ENCODE results near the gene POLL. TPM values are rescaled to one million over a fixed set of nuclear protein-coding genes. Genes with fewer than 3 reads are reported as not detected.

Gene POLL
- total RNA-seq, 1 experiment from 2014 or later, result 51.3 TPM

- no peaks in the 10 kb centered on the region for H3K79me2 ChIP-seq (ENCODE audit: insufficient read depth, low read length)
- H3K36me3 ChIP-seq (ENCODE audit: control insufficient read depth in 1 of 2, insufficient read depth in 2 of 2, low read length in 2 of 2), result no peaks in the 10 kb centered on the region
- no peaks in the 10 kb centered on the region for H3K27me3 ChIP-seq (ENCODE audit: insufficient read depth, low read length)
- H3K4me2 ChIP-seq (ENCODE audit: low read length), result no peak overlapping the region
- 0 out of 4 replicates have a peak, but pooled peaks cover 0 to 3% of the 10 kb centered on the region in 2 experiments for H3K4me1 ChIP-seq (ENCODE audit: control insufficient read depth in 1 of 2, insufficient read depth in 2 of 2, low read length in 2 of 2)
- CTCF ChIA-PET, result interaction anchor here (1.1 to 1.8 kb wide), 4 partner anchors 8 to 332 kb away, joined by 3 to 6 read pairs (median 4); no protein-coding TSS in a partner anchor
- POLR2A ChIA-PET, result no interaction called here
- DNase-seq (ENCODE audit: low read depth, low spot score) (no peak), ATAC-seq (no peak)
- H2AFZ ChIP-seq (ENCODE audit: low read depth, low read length, poor library complexity, severe bottlenecking), result no peak overlapping the region
- H3K9me3 ChIP-seq (ENCODE audit: control insufficient read depth in 1 of 2, insufficient read depth in 1 of 2, low read depth in 1 of 2, low read length in 2 of 2), result no peaks in the 10 kb centered on the region
- H4K20me1 ChIP-seq (ENCODE audit: insufficient read depth), result no peaks in the 10 kb centered on the region
- BruUV-seq (replicated peaks), result no TSS peak
- TF ChIP-seq ZNF274 (IDR thresholded peaks at IDR 0.05; ENCODE audit: low read depth, low read length) (no peak), JUND (IDR thresholded peaks at IDR 0.05) (no peak), POLR2AphosphoS5 (IDR thresholded peaks at IDR 0.05; ENCODE audit: low read depth, low read length) (no peak), TCF7L2 (IDR thresholded peaks at IDR 0.05; ENCODE audit: borderline replicate concordance, extremely low read depth, insufficient read depth, insufficient read length) (no peak), CBX3 (IDR thresholded peaks at IDR 0.05; ENCODE audit: low read depth) (no peak), EGR1 (IDR thresholded peaks at IDR 0.05; ENCODE audit: low read depth) (no peak), ELF1 (IDR thresholded peaks at IDR 0.05; ENCODE audit: borderline replicate concordance, low read depth) (no peak), EZH2phosphoT487 (IDR thresholded peaks at IDR 0.05; ENCODE audit: borderline replicate concordance) (no peak), POLR2A (IDR thresholded peaks at IDR 0.05; ENCODE audit: borderline replicate concordance, extremely low read depth, insufficient read depth, insufficient read length) (no peak), YY1 (IDR thresholded peaks at IDR 0.05; ENCODE audit: extremely low read depth, insufficient replicate concordance, low read depth, low read length) (no peak), SIN3A (IDR thresholded peaks at IDR 0.05; ENCODE audit: low read depth) (no peak), EZH2 (IDR thresholded peaks at IDR 0.05) (no peak)
- TF ChIP-seq, protein P1, sequence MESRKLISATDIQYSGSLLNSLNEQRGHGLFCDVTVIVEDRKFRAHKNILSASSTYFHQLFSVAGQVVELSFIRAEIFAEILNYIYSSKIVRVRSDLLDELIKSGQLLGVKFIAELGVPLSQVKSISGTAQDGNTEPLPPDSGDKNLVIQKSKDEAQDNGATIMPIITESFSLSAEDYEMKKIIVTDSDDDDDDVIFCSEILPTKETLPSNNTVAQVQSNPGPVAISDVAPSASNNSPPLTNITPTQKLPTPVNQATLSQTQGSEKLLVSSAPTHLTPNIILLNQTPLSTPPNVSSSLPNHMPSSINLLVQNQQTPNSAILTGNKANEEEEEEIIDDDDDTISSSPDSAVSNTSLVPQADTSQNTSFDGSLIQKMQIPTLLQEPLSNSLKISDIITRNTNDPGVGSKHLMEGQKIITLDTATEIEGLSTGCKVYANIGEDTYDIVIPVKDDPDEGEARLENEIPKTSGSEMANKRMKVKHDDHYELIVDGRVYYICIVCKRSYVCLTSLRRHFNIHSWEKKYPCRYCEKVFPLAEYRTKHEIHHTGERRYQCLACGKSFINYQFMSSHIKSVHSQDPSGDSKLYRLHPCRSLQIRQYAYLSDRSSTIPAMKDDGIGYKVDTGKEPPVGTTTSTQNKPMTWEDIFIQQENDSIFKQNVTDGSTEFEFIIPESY (IDR thresholded peaks at IDR 0.05; ENCODE audit: extremely low read depth, insufficient replicate concordance, low read length), result no peak
- TF ChIP-seq, protein P2, sequence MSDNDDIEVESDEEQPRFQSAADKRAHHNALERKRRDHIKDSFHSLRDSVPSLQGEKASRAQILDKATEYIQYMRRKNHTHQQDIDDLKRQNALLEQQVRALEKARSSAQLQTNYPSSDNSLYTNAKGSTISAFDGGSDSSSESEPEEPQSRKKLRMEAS (IDR thresholded peaks at IDR 0.05), result no peak
- TF ChIP-seq, protein P3, sequence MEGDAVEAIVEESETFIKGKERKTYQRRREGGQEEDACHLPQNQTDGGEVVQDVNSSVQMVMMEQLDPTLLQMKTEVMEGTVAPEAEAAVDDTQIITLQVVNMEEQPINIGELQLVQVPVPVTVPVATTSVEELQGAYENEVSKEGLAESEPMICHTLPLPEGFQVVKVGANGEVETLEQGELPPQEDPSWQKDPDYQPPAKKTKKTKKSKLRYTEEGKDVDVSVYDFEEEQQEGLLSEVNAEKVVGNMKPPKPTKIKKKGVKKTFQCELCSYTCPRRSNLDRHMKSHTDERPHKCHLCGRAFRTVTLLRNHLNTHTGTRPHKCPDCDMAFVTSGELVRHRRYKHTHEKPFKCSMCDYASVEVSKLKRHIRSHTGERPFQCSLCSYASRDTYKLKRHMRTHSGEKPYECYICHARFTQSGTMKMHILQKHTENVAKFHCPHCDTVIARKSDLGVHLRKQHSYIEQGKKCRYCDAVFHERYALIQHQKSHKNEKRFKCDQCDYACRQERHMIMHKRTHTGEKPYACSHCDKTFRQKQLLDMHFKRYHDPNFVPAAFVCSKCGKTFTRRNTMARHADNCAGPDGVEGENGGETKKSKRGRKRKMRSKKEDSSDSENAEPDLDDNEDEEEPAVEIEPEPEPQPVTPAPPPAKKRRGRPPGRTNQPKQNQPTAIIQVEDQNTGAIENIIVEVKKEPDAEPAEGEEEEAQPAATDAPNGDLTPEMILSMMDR (IDR thresholded peaks at IDR 0.05 in 2 of 3, conservative IDR thresholded peaks at IDR 0.05 in 1 of 3; ENCODE audit: borderline replicate concordance in 1 of 3, insufficient read depth in 1 of 3, low read depth in 2 of 3, low read length in 2 of 3), result no peak; a peak in 1 of 6 replicates
- RAD21 ChIA-PET (ENCODE audit: low non-redundant PET in 1 of 2, low total read pairs in 2 of 2, uncharacterized antibody in 2 of 2, unreplicated experiment in 2 of 2), result no interaction called here
- H3K4me3 ChIP-seq (replicated peaks in 1 of 2; ENCODE audit: low read depth in 1 of 2, low read length in 2 of 2), result no peak overlapping the region
- H3K9me2 ChIP-seq (ENCODE audit: insufficient read depth), result no peaks in the 10 kb centered on the region
- intact Hi-C loops (cut with micrococcal nuclease), result no loop called here
- H3K9ac ChIP-seq (ENCODE audit: low read length), result no peak overlapping the region
- H3K27ac ChIP-seq (ENCODE audit: low read depth, low read length), result no peak overlapping the region
These were observed 42.2 kb downstream of the POLL start for GRCh38 chr10:101545898-101546297.
